Ishikawa (cell line): ENCODE results near the gene RETN.

Source experiments
- CEBPB ChIP-seq: IDR thresholded peaks from 2 replicates; pipeline ENCODE4 v1.6.1; 2012
- CREB1 ChIP-seq: IDR thresholded peaks from 2 replicates; pipeline ENCODE4 v1.6.1; 2012; ENCODE audit warnings: low read depth
- EP300 ChIP-seq: IDR thresholded peaks from 2 replicates; pipeline ENCODE4 v1.6.1; 2012; ENCODE audit warnings: borderline replicate concordance
- FOXM1 ChIP-seq: IDR thresholded peaks from 2 replicates; pipeline ENCODE4 v1.6.1; 2012; ENCODE audit warnings: low read depth, borderline replicate concordance
- MAX ChIP-seq: IDR thresholded peaks from 2 replicates; pipeline ENCODE4 v1.6.1; 2012
- RAD21 ChIP-seq: IDR thresholded peaks from 2 replicates; pipeline ENCODE4 v1.6.1; 2012; ENCODE audit warnings: low read depth
- TAF1 ChIP-seq: IDR thresholded peaks from 2 replicates; pipeline ENCODE4 v1.6.1; 2012; ENCODE audit warnings: low read depth, mild to moderate bottlenecking
- TCF12 ChIP-seq: IDR thresholded peaks from 2 replicates; pipeline ENCODE4 v1.6.1; 2012; ENCODE audit warnings: low read depth
- YY1 ChIP-seq: IDR thresholded peaks from 2 replicates; pipeline ENCODE4 v1.6.1; 2012; ENCODE audit warnings: low read depth

GRCh38 chr19:7633698-7634097 lies 35.2 kb upstream of the RETN start, which contains the start of gene PCP2:
- no peak for TF ChIP-seq MAX
- no peak for TF ChIP-seq CREB1
- no peak for TF ChIP-seq FOXM1
- no peak for TF ChIP-seq RAD21
- TF ChIP-seq TCF12, result no peak
- TF ChIP-seq YY1, result no peak
- no peak for TF ChIP-seq TAF1
- no peak for TF ChIP-seq CEBPB
- TF ChIP-seq EP300, result no peak
